CD4-positive, alpha-beta T cell treated with Interferon alpha-2 for 1 hour (primary cell): ENCODE measurements around the gene RFPL3.
"Not testable (repeated sequence)": the region's sequence is repeated elsewhere in the genome, so short reads cannot be mapped to it uniquely, and the experiment has no call there.

ENCODE experiments used
- DNase-seq, 2 donors: peaks; one replicate each; pipeline ENCODE4 v3.0.0-alpha.2; 2020 to 2022

RFPL3 gene

DNA sequence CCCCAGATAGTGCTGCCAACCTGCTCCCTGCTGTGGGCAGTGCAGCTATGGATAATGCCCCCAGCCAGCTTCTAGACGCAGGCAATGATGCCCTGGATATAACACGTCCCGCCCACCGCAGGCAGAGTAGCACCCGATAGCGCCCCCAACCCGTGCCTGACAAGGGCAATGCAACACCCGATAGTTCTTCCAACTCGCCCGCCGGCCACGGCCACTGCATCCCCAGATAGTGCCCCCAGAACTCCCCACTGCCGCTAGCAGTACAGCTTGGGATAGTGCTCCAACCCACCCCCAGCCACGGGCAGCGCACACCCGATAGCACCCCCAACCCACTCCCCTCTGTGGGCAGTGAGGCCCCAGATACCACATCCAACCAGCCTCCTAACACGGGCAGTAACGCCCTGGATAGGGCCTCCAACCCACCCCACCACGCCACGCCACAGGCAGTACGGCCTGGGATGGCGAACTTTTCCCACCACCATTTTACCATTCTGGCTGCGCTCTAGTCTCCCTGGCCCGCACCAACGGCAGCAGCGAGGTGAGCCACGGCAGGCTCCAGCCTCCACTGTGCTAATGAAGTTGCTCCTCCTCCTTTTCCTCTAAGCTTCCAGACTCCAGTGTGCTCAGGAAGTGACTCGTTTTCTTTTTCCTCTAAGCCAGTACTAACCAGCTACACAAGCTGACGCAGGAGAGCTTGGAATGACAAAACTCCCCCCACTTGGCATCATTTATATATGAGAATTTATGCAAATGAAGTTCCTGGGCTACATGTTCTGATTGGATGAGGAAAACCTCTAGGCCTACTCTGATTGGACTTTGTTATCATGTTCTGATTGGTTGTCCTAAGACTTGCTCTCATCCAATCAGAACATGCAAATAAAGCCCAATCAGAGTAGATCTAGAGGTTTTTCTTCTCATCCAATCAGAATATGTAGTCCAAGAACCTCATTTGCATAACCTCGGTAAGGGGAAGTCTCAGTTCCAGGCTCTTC is 3.0 kb upstream of the RFPL3 start:
- DNase-seq, result peak in 1 of 2 donors; percentile 3

DNA sequence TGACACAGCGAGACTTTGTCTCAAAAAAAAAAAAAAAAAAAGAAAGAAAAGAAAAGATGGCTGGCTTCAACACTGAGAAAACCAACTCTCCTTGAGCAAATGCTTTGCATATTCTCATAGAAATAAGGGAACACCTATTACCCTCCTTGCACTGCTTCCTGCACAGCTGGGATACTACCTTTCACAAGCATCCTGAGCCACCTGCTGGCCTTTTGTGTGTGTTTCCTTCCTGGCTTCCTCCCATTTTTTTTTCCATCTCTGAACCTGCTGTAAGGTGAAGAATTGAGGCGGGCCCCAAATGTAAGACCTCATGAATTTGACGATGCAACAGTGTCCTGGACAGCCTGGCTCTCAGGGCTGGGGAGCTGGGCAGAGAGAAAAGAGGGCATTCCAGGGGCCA is 1.9 kb upstream of the RFPL3 start:
- no peak for DNase-seq

- not testable (repeated sequence) for DNase-seq
Observed at GRCh38 chr22:32360096-32360495, 2.4 kb downstream of the RFPL3 start.

DNA sequence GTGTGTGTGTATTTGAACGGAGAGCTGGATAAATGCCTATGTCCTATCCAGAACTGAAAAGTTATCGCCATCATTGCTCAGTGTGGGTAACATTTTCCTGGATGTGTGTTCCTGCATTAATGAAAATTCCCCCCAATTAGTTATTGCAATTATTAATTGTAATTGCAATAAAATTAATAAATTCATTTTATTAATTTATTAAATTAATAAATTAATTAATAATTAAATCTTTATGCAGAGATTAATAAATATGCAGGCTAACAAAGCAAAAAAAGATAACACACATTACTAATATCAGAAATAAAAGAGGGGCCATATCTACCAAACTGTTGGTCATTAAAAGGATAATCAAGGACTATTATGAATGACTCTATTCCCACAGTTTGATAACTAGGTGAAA is 3.6 kb downstream of the RFPL3 start:
- DNase-seq, result no peak

DNA sequence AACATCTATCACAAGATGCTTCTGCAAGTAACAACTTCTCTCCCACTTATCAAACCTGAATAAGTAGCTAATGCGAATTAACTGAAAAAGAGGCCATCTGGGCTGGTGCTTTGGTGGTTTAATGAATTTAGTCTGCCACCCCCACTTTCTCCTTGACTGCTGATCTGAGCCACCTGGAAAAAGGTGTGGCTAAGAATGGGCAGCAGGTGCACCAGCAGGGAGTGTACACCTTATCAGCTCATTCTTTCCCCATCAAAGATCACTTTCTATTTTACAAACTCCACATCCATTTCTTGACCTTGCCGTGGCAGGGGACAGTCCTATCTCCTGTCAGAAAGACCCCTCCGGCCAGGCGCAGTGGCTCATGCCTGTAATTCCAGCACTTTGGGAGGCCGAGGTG is 6.5 kb downstream of the RFPL3 start:
- DNase-seq, result no peak

GRCh38 chr22:32375678-32376450 is 18.2 kb downstream of the RFPL3 start:
- no peak for DNase-seq

GRCh38 chr22:32376681-32377080 is 19.0 kb downstream of the RFPL3 start:
- DNase-seq, result no peak

GRCh38 chr22:32378707-32379272 is 21.1 kb downstream of the RFPL3 start:
- DNase-seq, result no peak

DNA sequence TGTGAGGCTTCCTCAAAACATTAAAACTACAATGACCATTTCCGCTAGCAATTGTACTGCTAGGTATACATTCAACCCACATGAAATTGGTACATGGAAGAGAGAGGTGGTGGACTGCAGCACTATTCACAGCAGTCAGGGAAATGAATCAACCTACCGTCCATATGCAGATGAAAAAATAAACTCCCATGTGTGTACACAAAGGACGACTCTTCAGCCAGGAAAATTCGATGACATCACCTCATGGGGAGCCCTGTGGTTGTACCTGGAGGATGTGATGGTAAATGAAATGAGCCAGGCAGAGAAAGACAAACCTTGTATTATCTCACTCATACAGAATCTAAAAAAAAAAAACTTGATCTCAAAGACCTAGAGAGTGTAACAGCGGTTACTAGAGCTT is 23.3 kb downstream of the RFPL3 start:
- no peak for DNase-seq

DNA sequence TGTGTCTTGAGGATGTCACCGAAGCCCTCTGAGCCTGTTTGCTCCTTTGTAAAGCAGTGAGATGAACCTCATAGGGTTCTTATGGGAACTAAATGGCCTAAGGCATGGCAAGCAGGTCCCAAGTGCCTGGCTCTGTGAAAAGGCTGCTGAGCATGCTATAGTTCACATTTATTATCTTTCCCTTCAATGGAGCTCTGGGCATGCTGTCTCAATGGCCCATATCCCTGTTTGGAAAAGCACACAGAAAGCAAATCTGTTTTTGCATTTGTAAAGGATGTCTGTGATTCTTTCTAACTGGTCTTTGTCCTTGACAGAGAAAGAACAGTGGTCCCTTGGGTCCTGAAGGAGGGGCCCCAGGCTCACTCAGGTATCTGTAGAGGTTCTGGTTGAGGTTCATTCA is 28.0 kb downstream of the RFPL3 start:
- no peak for DNase-seq

- DNase-seq, result peak; percentile 6 to 12
Observed at GRCh38 chr22:32389685-32390084, 32.0 kb downstream of the RFPL3 start.

- DNase-seq, result no peak
Observed at GRCh38 chr22:32395107-32395506, 37.4 kb downstream of the RFPL3 start.

DNA sequence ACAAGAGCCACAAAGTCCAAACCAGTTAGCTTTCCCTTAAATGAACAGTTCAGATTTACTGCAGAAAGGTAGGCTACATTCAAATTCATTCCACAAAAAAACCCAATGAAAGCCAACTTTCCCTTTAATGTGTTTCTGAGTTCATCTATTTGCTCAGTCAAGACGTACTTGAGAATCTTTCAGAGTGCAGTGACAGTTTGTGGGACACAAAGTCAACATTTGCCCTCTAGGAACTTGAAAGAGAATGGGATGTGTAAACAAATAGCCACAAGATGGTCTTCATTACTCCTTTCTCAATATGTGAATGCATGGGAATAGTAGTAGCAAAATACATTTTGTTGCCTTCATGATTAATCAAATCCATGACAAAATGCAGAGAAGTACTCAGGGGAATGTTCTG is 38.6 kb downstream of the RFPL3 start:
- no peak for DNase-seq

- no peak for DNase-seq
Observed at GRCh38 chr22:32396746-32397145, 39.1 kb downstream of the RFPL3 start.

- no peak for DNase-seq
Observed at GRCh38 chr22:32401486-32401885, 43.8 kb downstream of the RFPL3 start.

DNA sequence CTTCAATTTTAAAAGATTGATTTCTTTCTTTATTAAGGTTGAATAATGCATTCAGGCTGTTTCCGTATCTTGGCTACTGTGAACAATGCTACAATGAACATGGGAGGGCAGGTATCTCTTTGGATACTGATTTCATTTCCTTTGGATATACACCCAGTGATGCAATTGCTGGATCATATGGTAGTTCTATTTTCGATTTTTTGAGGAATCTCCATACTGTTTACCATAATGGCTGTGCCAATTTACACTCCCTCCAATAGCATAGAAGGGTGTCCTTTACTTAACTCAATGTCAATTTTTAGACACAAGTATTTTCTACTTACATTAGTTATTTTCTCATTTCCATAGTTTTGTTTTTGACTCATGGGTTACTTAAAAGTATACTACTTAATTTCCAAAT is 46.4 kb downstream of the RFPL3 start:
- DNase-seq, result no peak

DNA sequence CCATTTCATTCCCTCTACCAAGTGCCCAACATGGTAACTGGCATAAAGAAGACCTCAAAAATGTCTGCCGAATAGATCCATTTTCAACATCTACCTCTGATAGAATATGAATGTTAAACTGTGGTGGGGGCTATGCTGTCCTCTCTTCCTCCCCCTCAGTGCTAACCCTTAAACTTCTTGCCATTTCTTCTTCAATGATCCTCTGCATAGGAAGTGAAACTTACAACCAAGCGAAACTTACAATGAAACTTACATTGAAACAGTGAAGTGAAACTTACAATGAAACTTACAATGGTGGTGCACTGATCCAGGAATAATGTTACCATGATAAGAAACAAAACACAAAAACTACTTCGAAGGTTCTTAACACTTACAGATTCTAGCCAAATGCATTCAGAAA is 49.6 kb downstream of the RFPL3 start:
- peak; percentile 10 to 15 for DNase-seq

DNA sequence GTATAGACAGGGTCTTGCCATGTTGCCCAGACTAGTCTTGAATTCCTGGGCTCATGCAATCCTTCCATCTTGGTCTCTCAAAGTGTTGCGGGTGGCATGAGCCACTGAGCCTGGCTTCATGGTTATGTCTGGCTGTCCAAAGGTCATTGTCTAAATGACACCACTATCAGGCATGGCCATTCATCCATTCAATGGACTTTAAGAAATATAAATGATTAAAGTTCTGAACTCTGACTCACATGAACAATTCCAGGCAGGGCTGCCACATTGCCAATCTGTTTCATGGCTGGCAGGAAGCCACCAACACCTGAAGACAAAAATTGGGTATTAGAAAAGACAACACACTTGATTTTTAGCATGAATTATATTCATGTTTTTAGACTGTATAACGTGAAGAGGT is 50.3 kb downstream of the RFPL3 start:
- DNase-seq, result no peak

DNA sequence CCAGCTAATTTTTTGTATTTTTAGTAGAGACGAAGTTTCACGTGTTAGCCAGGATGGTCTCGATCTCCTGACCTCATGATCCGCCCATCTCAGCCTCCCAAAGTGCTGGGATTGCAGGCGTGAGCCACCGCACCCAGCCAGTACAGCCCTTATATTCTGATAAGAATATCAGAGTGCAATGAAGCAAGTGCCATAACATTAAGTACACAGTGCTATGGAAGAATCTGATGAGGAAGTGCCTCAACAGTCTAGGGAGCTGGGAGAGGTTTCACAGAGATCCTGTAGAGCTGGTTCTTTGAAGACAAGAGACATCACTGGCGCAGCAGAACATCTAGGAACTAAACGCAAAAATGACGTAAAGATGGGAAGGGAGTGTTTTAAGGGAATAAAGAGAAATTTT is 52.3 kb downstream of the RFPL3 start:
- DNase-seq, result no peak

DNA sequence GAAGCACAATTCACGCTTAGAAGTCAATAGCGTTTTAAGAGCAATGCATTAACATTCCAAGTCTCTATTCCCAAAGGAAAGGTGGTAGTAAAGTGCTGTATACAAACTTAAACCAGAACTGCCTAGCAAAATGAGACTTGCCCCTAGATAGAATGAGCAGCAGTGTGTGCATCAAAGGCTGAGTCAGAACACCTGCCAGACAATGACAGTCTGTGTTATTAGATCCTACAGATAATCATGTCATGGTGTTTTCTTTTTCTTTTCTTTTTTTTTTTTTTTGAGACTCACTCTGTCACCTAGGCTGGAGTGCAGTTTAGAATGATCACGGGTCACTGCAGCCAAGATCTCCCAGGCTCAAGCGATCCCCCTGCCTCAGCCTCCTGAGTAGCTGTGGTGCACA is 52.8 kb downstream of the RFPL3 start:
- no peak for DNase-seq
